GM18508 (cell line): ENCODE measurements around the gene PRKAR1B.
"Not testable (repeated sequence)": the region's sequence is repeated elsewhere in the genome, so short reads cannot be mapped to it uniquely, and the experiment has no call there.

Experiments
- ATAC-seq: cut with Tn5 transposase; IDR thresholded peaks from one replicate; pipeline ENCODE4 v1.9.1; 2021; ENCODE audit warnings: moderate number of reproducible peaks; ENCODE audit not compliant: insufficient read depth, unreplicated experiment

Gene PRKAR1B

GRCh38 chr7:759569-759968, 32.5 kb upstream of the PRKAR1B start:
- ATAC-seq: no peak

DNA sequence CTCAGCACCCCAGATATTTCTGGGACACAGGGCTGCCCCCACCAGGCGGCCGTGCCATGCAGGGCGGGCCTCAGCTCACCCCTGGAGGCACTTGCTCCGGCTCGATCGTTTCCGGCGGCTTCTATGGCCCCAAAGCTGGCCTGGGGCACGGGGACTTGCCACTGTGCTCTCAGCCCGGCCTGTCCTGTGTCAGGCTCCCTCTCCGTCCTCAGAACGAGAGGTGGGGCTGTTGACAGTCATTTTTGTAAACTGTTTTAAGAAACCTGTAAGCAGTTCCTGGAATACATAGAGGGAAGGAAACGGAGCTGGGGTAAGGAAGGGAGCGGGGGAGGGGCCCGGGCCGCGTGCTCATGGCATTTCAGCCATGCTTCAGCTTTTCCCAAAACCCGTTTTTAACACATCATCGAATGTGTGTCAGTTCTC, 30.7 kb upstream of the PRKAR1B start:
- no peak for ATAC-seq

DNA sequence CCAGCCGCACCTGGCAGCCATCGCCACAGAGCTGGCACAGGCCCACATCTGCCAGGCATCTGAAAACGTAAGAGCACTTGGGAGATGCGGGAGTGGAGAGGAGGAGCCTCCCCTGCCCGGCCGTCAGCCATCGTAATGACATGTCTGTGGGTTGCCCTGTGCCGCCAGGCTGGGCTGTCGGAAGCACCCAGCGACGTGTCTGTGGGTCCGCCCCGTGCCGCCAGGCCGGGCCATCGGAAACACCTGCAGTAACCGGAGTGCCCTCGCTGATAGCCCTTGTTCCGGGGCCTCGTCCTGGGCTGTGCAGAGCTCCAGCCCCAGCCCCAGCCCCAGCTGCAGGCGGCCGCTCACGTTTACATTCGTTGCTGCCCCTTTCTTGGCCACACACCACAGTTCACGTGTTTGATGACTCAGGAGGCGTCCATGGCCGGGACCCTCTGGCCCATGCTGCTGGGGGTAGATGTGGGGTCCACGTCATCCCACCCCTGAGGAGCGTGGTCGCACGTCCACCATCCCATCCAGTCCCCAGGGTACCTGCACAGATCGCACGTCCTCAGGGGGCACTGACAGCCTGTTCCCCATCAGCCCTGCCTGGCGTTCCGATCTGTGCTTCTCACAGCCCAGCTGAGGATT, 30.0 kb upstream of the PRKAR1B start:
- no peak for ATAC-seq

- ATAC-seq: no peak
Measured at GRCh38 chr7:756231-756927, 29.3 kb upstream of the PRKAR1B start.

DNA sequence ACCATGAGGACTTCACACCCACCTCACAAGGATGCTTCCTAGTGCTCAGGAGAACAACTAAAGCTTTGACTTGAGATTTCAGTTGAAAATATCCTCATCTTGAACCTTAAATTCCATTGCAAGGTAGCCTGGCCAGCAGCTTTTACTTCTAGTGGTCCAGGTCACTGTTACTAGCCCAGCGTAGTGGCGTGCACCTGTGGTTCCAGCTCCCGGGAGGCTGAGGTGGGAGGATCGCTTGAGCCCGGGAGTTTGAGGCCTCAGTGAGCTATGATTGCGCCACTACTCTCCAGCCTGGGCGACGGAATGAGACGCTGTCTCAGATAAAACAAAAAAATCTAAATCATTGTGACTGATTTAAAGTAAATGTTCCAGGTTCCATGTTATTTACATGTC, 28.3 kb upstream of the PRKAR1B start:
- ATAC-seq: no peak

DNA sequence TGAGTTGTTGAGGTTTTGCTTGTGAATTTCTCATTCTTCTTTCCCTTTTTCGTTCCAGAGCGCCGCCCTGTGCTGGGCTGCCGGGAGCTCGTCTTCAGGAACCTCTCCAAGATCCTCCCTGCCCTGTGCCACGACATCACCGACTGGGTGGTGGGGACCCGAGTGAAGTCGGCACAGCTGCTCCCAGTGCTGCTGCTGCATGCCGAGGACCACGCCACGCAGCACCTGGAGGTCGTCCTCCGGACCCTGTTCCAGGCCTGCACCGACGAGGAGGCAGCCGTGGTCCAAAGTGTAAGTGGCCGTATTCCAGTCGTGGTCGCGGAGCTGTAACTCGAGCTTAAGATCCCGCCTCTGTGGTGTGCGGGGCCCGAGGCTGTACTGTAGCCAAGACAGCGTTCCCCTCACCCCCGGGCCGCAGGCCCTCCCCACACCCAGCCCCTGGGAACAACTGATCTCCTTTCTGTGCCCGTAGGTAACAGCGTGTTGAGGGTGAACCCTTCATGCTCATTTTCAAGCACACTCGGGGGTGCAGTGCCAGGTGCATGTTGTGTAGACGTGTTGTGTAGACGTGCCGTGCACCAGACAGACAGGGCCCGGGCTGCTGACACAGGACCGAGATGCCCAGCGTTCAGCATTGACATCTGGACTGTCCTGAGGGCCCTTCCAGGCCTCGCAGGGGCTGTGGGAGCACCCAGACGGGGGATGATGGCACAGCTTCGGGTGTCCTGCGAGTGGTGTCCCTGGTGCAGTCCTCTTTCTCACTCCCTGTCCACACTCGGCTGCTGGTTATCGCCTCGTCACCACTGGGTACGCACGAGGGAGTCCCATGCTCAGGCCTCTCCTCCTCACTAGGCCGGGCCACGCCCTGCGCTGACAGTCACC, 27.7 kb upstream of the PRKAR1B start:
- ATAC-seq: no peak

DNA sequence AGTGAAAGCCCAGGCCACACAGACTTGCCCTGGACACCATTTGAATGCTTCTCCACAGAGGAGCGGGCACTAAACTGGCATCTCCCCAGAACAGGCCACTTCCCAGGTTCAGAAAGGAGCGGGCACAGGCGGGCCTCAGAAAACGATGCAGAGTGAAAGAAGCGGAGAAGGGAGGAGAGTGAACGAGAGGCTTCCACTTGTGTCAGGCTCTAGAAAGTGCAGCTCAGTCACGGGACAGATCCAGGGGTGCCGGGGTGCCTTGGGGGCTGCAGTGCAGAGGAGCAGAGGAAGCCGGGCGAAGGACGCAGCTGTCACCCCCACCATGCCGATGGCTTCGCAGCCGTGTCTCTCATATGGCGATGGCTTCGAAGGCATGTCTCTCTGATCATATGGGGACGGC, 26.1 kb upstream of the PRKAR1B start:
- ATAC-seq: no peak

DNA sequence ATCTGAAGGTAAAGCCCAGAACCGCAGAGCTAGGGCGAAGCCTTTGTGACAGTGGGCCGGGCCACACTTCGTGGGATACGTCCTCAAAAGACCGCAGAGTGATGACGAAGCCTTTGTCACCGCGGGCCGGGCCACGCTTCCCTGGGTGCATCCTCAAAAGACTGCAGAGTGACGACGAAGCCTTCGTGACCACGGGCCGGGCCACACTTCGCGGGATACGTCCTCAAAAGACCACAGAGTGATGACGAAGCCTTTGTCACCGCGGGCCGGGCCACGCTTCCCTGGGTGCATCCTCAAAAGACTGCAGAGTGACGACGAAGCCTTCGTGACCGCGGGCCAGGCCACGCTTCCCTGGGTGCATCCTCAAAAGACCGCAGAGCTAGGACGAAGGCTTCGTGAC, 25.2 kb upstream of the PRKAR1B start:
- ATAC-seq: not testable (repeated sequence)

- ATAC-seq: no peak
Measured at GRCh38 chr7:751826-752225, 24.7 kb upstream of the PRKAR1B start.

- no peak for ATAC-seq
Measured at GRCh38 chr7:750111-750905, 23.2 kb upstream of the PRKAR1B start.

- no peak for ATAC-seq
Measured at GRCh38 chr7:749140-749551, 22.1 kb upstream of the PRKAR1B start.

GRCh38 chr7:748446-748845, 21.4 kb upstream of the PRKAR1B start:
- ATAC-seq: no peak

GRCh38 chr7:747186-747585, 20.1 kb upstream of the PRKAR1B start:
- ATAC-seq: no peak

GRCh38 chr7:746155-747061, 19.3 kb upstream of the PRKAR1B start:
- no peak for ATAC-seq

GRCh38 chr7:745431-746154, 18.5 kb upstream of the PRKAR1B start:
- ATAC-seq: no peak

GRCh38 chr7:744854-745430, 17.9 kb upstream of the PRKAR1B start:
- ATAC-seq: no peak

DNA sequence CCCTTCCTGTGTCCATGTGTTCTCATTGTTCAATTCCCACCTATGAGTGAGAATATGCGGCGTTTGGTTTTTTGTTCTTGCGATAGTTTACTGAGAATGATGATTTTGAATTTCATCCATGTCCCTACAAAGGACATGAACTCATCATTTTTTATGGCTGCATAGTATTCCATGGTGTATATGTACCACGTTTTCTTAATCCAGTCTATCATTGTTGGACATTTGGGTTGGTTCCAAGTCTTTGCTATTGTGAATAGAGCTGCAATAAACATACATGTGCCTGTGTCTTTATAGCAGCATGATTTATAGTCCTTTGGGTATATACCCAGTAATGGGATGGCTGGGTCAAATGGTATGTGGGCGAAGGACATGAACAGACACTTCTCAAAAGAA, 17.0 kb upstream of the PRKAR1B start:
- not testable (repeated sequence) for ATAC-seq

DNA sequence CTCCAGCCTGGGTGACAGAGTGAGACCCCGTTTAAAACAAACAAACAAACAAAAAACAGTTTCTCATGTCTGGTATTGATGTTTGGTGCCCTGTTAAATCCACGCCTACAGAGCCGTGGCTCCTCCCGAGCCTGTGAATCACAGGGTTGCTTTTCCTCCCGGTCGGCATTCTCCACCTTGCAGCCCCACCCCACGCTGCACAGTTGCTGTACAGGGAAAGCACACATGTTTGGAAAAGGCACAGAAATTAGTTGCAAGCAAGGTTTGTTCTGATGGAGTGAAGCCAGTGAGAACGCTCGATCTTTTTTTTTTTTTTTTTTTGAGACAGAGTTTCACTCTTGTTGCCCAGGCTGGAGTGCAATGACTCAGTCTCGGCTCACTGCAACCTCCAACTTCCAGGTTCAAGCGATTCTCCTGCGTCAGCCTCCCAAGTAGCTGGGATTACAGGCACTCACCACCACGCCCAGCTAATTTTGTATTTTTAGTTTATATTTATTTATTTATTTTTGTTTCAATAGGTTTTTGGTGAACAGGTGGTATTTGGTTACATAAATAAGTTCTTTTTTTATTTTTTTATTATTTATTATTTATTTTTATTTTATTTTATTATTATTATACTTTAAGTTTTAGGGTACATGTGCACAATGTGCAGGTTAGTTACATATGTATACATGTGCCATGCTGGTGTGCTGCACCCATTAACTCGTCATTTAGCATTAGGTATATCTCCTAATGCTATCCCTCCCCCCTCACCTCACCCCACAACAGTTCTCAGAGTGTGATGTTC, 16.5 kb upstream of the PRKAR1B start:
- ATAC-seq: not testable (repeated sequence)
